ENCODE results near the gene PTGES2.

The PTGES2 gene

DNA sequence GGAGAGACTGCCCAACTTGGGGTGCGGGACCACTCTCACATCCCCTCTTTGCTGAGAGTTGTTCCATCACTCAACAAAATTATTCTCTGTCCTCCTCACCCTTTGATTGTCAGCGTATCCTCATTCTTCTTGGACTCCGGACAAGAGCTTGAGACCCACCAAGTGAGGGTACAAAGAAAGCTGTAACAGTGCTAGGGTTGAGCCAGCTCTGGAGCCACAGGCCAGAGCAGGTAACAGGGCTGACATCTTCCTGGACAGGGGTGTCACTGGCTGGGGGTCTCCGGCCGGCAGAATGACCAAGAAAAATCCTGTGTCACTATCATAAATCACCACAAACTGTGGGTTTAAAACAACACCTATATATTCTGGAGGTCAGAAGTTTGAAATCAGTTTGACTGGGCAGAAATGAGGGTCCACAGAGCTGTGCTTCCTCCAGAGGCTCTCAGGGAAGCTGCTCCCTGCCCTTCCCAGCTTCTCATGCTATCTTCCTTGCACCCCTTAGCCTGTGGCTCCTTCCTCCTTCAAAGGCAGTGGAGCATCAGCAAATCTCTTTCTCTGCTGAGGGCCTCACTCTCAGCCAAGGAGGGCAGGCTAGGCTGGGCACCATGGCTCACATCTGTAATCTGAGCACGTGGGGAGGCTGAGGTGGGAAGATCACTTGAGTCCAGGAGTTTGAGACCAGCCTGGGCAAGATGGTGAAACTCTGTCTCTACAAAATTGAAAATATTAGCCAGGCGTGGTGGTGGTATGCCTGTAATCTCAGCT, 28.4 kb upstream of the PTGES2 start:
- ATAC-seq, result no peak
- TF ChIP-seq OSR1 (CRISPR knock-in tag; IDR thresholded peaks at IDR 0.05) (no peak), CSDC2 (CRISPR knock-in tag; IDR thresholded peaks at IDR 0.05) (no peak), ZFP3 (CRISPR knock-in tag; IDR thresholded peaks at IDR 0.05) (no peak), ZNF70 (CRISPR knock-in tag; IDR thresholded peaks at IDR 0.05) (no peak), TOX (CRISPR knock-in tag; IDR thresholded peaks at IDR 0.05; ENCODE audit: borderline replicate concordance) (no peak)

DNA sequence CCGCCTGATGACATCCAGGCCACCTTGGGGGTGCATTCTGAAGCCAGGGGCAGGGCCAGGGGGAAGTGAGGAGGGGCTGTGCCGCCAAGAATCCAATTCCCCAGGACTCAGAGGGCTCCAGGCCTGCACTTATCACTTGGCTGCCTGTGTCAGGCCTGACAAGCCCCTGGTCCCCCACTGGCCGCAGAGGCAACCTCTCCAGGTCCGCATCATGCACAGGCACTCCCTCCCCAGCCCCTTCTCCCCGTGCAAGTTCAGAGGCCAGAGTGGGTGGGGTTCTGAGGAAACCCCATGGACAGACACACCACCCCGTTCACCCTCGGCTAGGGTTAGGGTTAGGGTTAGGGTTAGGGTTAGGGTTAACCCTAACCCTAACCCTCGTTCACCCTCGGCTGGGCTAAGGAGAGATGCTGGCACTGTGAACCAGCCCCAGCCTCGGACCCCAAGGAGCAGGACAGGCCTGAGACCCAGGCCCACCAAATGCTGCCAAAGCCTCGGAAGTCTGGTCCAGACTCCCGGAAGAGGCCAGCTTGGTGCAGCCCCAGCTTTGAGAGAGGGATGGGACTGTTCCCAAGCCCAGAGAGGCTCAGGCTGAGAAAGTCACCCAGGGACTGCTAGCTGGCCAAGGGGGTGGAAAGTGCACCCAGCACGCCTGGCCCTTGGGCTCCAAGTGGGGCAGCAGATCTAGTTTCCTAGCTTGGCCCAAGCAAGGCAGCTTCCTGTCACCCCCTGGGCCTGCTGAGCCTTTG, 26.6 kb upstream of the PTGES2 start:
- TF ChIP-seq ZNF8 (CRISPR knock-in tag; IDR thresholded peaks at IDR 0.05) (no peak), TSHZ2 (CRISPR knock-in tag; IDR thresholded peaks at IDR 0.05) (no peak), ZC3H10 (CRISPR knock-in tag; IDR thresholded peaks at IDR 0.05) (no peak)
- TF ChIP-seq, protein P1, sequence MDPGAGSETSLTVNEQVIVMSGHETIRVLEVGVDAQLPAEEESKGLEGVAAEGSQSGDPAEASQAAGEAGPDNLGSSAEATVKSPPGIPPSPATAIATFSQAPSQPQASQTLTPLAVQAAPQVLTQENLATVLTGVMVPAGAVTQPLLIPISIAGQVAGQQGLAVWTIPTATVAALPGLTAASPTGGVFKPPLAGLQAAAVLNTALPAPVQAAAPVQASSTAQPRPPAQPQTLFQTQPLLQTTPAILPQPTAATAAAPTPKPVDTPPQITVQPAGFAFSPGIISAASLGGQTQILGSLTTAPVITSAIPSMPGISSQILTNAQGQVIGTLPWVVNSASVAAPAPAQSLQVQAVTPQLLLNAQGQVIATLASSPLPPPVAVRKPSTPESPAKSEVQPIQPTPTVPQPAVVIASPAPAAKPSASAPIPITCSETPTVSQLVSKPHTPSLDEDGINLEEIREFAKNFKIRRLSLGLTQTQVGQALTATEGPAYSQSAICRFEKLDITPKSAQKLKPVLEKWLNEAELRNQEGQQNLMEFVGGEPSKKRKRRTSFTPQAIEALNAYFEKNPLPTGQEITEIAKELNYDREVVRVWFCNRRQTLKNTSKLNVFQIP (CRISPR knock-in tag; IDR thresholded peaks at IDR 0.05; ENCODE audit: borderline replicate concordance, low read depth), result no peak
- ATAC-seq, result no peak

GRCh38 chr9:128153060-128153946, 25.8 kb upstream of the PTGES2 start:
- TF ChIP-seq CSRNP3 (CRISPR knock-in tag; IDR thresholded peaks at IDR 0.05), result no peak
- TF ChIP-seq OSR1 (CRISPR knock-in tag; IDR thresholded peaks at IDR 0.05), result no peak
- TF ChIP-seq, protein P2, sequence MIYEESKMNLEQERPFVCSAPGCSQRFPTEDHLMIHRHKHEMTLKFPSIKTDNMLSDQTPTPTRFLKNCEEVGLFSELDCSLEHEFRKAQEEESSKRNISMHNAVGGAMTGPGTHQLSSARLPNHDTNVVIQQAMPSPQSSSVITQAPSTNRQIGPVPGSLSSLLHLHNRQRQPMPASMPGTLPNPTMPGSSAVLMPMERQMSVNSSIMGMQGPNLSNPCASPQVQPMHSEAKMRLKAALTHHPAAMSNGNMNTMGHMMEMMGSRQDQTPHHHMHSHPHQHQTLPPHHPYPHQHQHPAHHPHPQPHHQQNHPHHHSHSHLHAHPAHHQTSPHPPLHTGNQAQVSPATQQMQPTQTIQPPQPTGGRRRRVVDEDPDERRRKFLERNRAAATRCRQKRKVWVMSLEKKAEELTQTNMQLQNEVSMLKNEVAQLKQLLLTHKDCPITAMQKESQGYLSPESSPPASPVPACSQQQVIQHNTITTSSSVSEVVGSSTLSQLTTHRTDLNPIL (CRISPR knock-in tag; IDR thresholded peaks at IDR 0.05; ENCODE audit: low read depth), result no peak
- no peak for TF ChIP-seq ARNTL (CRISPR knock-in tag; IDR thresholded peaks at IDR 0.05; ENCODE audit: borderline replicate concordance, low read depth)
- no peak for TF ChIP-seq ESRRG (CRISPR knock-in tag; IDR thresholded peaks at IDR 0.05)
- TF ChIP-seq ZC3H10 (CRISPR knock-in tag; IDR thresholded peaks at IDR 0.05), result no peak
- TF ChIP-seq ZNF70 (CRISPR knock-in tag; IDR thresholded peaks at IDR 0.05), result no peak
- no peak for TF ChIP-seq GLIS3 (CRISPR knock-in tag; IDR thresholded peaks at IDR 0.05)
- TF ChIP-seq PPARA (CRISPR knock-in tag; IDR thresholded peaks at IDR 0.05; ENCODE audit: borderline replicate concordance), result no peak
- TF ChIP-seq TCF4 (CRISPR knock-in tag; IDR thresholded peaks at IDR 0.05; ENCODE audit: borderline replicate concordance), result no peak
- TF ChIP-seq ISL1 (CRISPR knock-in tag; IDR thresholded peaks at IDR 0.05), result no peak
- TF ChIP-seq, protein P1 (CRISPR knock-in tag; IDR thresholded peaks at IDR 0.05; ENCODE audit: borderline replicate concordance, low read depth), result no peak
- no peak for TF ChIP-seq ZFP3 (CRISPR knock-in tag; IDR thresholded peaks at IDR 0.05)
- TF ChIP-seq, protein P3, sequence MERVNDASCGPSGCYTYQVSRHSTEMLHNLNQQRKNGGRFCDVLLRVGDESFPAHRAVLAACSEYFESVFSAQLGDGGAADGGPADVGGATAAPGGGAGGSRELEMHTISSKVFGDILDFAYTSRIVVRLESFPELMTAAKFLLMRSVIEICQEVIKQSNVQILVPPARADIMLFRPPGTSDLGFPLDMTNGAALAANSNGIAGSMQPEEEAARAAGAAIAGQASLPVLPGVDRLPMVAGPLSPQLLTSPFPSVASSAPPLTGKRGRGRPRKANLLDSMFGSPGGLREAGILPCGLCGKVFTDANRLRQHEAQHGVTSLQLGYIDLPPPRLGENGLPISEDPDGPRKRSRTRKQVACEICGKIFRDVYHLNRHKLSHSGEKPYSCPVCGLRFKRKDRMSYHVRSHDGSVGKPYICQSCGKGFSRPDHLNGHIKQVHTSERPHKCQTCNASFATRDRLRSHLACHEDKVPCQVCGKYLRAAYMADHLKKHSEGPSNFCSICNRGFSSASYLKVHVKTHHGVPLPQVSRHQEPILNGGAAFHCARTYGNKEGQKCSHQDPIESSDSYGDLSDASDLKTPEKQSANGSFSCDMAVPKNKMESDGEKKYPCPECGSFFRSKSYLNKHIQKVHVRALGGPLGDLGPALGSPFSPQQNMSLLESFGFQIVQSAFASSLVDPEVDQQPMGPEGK (CRISPR knock-in tag; IDR thresholded peaks at IDR 0.05; ENCODE audit: borderline replicate concordance), result no peak
- TF ChIP-seq TOX (CRISPR knock-in tag; IDR thresholded peaks at IDR 0.05; ENCODE audit: borderline replicate concordance), result no peak
- TF ChIP-seq TSHZ2 (CRISPR knock-in tag; IDR thresholded peaks at IDR 0.05), result no peak
- no peak for TF ChIP-seq BACH2 (CRISPR knock-in tag; IDR thresholded peaks at IDR 0.05; ENCODE audit: borderline replicate concordance)
- ATAC-seq, result no peak

Data from SK-N-SH treated with all-trans-retinoic acid at 6 μM for 48 hours (cell line).